Fibroblast of gingiva (primary cell): ENCODE data around the gene IGF1R.

Experiments
- DNase-seq: peaks from one replicate; pipeline ENCODE4 v3.0.0-alpha.2; 2011; ENCODE audit warnings: low read depth

IGF1R gene

DNA sequence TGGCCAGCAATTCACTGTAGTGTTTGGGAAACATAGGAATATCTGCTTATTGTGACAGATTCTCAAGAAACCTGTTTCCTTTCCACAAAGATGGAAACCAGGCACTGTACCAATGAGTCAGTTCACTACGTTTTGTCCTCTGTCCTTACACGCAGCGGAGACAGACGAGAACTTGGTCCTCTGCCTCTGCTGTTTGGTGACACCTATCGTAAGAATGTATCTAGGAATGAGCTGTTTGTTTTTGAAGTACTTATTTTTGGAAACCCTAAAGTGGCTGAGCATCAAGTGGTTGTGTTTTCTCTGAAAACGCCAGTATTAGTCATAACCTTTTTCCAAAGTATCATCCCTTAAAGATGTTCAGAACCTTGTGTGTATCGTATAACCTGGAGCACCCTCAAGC lies 266.3 kb downstream of the IGF1R start:
- DNase-seq, result peak; percentile 97

DNA sequence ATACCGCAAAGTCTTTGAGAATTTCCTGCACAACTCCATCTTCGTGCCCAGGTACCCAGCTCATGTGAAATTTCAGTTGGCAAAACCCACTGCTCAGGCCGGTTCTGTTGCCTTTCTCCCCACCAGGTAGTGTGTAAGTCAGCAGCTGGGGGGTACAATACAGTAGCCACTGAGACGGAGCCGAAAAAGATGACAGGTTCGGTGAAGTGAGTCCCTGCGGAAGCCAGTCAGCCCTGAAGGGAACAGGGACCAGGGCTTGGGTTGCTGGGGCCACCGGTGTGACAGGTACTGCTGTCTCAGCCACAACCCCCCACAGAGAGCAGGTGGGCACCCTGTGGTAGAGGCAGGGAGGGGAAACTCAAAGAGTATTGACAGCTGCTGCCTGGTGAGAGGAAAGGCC lies 268.5 kb downstream of the IGF1R start:
- no peak for DNase-seq

GRCh38 chr15:98917417-98917816 lies 269.1 kb downstream of the IGF1R start:
- no peak for DNase-seq

GRCh38 chr15:98920091-98920880 lies 271.9 kb downstream of the IGF1R start:
- DNase-seq, result no peak

DNA sequence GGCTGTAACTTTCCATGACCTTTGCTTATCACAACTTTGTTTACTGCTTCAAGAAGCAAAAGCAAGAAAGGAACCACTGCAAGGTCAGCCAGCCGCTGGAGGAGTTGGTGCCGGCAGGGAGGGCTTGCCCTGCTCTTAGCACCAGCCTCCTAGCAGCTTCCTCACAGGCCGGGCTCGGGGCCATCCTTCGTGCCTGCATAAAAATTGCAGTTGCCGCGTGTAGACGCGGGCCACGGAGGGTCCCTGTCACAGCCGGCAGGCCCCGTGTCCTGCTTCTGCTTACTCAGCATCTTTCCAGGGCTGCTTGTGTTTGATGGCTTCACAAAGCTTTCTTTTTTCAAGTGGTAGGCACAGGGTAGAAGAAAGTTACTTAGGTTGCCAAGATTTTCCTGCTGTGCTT lies 274.8 kb downstream of the IGF1R start:
- no peak for DNase-seq

DNA sequence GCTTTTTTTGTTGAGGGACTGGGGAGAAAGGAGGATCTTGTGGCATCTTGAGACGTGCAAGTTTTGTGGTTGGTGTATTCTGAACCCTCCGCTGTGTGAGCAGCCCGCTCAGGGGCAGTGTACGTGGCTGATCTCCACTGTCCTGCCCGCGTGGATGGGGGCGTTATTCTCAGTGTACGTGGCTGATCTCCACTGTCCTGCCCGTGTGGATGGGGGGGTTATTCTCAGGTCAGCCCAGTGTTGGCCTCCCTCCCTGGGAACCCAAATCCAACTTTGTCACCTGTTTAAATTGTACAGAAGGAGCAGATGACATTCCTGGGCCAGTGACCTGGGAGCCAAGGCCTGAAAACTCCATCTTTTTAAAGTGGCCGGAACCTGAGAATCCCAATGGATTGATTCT lies 275.2 kb downstream of the IGF1R start:
- DNase-seq, result no peak

DNA sequence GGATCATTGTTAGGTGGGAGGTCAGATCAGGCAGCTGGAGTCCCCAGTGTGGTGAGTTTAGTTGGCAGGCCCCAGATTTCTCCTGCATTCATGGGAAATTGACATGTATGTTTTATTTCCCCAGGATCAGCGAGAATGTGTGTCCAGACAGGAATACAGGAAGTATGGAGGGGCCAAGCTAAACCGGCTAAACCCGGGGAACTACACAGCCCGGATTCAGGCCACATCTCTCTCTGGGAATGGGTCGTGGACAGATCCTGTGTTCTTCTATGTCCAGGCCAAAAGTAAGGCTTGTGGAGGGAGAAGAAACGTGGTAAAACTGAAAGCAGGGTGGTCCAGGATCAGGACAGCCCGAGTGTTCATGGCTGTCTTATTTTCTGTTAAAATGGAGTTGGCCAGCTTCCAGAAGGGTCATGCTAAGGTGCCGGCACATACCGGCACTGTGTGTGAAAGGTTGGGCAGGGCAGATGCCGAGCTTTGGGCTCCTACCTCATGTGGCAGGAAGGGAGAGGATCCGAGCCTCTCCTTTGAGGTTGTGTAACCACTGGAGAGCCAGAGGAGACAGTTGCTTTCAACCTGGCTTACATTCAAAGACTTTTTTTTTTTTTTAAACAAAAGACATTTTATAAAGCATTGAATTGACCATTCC lies 276.2 kb downstream of the IGF1R start:
- no peak for DNase-seq

DNA sequence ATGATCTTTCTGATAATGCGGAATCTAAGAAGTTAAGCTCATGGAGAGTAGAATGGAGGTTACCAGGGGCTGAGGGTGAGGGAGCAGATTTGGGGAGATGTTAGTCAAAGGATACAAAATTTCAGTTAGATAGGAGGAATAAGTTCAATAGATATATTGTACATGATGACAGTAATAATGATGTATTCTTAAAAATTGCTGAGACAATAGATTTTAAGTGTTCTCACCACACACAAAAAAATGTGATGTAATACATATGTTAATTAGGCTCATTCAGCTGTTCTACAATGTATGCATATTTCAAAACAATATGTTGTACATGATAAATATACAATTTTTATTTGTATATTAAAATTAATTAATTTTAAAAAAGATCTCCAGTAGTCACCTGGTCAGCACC lies 277.9 kb downstream of the IGF1R start:
- DNase-seq, result no peak

- peak; percentile 52 for DNase-seq
These were observed 278.7 kb downstream of the IGF1R start for GRCh38 chr15:98927022-98927421.

DNA sequence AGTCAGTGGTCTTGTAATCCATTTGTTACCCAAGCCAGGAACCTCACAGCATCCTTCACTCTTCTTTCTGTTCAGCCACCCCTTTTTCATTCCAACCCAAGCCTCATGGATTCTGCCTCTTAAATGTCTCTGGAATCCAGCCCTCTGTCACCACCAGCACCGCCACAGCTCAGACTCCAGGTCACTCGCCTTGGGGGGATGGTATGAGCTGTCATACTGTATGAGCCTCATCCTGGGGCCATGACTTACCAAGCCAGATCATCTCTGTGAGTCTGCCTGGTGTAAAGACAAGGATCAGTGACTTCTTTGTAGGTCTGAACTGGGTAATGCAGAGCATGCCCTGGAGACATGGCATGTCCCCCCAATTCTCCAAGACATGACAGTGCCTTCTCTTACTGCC lies 279.7 kb downstream of the IGF1R start:
- no peak for DNase-seq

GRCh38 chr15:98930576-98930975 lies 282.2 kb downstream of the IGF1R start:
- DNase-seq, result no peak

DNA sequence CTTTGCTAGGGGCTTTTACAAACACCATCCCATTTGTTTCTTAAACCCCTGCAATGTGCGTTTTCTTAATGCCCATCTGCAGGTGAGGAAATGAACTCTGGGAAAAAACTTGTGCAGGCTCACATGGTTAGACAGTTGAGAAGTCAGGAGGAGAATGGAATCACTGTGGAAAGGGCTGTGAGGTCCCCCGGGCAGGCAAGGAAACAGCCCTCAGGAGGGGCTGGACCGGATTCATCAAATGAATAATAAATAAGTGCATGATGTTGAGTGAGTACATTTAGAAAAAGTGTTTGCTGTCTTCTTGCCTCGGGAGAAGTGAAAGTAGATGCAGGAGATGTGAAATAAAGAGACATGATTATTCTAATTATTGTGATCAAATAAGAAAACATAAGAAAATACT lies 282.7 kb downstream of the IGF1R start:
- no peak for DNase-seq

- DNase-seq, result no peak
These were observed 285.1 kb downstream of the IGF1R start for GRCh38 chr15:98933406-98933805.

- no peak for DNase-seq
These were observed 287.4 kb downstream of the IGF1R start for GRCh38 chr15:98935736-98936135.

DNA sequence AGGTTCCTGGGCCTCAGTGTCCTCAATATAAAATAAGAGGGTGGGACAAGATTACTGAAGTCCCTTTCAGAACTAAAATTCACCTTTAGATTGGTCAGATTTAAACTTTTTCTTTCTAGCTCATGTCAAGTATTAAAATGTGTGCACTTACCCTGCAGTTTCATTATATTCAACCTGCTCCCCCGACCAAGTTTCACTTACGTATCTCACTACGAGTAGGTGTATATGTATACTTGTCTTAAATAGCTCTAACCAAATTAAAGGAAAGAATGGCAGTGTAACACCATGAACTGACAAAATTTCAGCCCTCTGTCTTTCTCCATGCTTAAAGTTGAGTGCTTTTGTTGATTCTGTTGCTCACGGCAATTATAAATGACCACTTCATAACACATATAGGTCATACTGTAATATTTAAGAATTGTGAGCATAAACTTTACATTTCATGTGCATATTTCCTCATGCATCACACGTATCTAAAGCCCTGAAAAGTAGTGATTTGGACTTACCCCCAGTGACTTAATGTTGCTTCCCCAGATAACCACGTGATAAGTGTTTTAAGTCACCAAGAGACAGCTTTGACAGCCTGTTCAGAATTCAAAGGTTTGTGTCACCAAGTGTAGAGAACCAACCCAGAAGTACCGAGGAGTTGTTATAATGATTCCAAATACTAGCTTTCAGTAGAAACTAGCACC lies 289.2 kb downstream of the IGF1R start:
- no peak for DNase-seq

GRCh38 chr15:98938105-98938417 lies 289.7 kb downstream of the IGF1R start:
- DNase-seq, result no peak

DNA sequence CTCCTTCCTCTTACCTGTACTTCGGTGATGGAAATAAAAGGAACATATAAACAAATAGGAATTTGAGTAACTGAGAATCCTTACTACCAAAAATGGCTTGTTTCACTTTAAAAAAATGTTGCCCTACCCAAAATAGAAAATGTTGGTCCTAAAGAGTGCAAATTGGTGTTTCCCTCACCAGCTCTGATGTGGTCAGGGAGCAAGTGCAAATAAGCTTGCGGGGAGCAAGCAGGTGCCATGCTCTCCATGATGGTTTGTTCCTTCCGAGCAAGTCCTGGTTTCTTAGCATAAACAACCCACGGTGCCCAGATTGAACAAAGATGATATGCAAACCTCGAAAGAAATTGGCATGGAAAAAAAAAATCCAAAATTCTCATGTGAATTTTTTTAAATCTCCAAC lies 290.5 kb downstream of the IGF1R start:
- DNase-seq, result no peak

- no peak for DNase-seq
These were observed 291.2 kb downstream of the IGF1R start for GRCh38 chr15:98939311-98940080.

GRCh38 chr15:98941595-98942255 lies 293.4 kb downstream of the IGF1R start:
- no peak for DNase-seq

DNA sequence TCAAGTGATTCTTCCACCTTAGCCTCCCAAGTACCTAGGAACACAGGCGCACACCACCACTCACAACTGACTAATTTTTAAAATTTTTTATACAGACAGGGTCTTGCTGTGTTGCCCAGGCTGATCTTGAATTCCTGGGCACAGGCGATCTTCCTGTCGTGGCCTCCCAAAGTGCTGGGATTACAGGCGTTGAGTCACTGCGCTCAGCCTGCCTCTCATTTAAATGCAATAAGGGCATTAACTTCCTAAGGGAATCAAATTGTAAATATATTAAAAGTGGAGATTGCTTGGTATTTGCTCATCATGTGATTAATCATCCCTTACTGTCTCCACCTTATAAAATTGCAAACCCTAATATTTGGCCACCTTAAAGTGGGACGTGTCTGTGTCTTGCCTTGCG lies 294.1 kb downstream of the IGF1R start:
- DNase-seq, result no peak

- no peak for DNase-seq
These were observed 294.7 kb downstream of the IGF1R start for GRCh38 chr15:98943051-98943508.

GRCh38 chr15:98943601-98944151 lies 295.3 kb downstream of the IGF1R start:
- DNase-seq, result peak; percentile 83
